Mononuclear cell (primary cell): ENCODE data around the gene ATF4. TPM values are rescaled to one million over a fixed set of nuclear protein-coding genes. Genes with fewer than 3 reads are reported as not detected.

Source experiments
- H3K27me3 ChIP-seq: 2 replicates; pipeline ENCODE4 v1.6.0; 2011; ENCODE audit warnings: low read length, control low read depth; ENCODE audit not compliant: insufficient read depth
- H3K4me1 ChIP-seq: 2 replicates; pipeline ENCODE4 v1.5.1; 2011; ENCODE audit warnings: mild to moderate bottlenecking, low read length, control low read depth; ENCODE audit not compliant: insufficient read depth
- H3K4me3 ChIP-seq: 2 replicates; pipeline ENCODE4 v1.5.1; 2011; ENCODE audit warnings: mild to moderate bottlenecking, low read length, moderate library complexity
- H3K9me3 ChIP-seq: 2 replicates; pipeline ENCODE4 v1.5.1; 2011; ENCODE audit warnings: low read depth, mild to moderate bottlenecking, control low read depth, low read length
- total RNA-seq: library from RNA; depleted of rRNA; stranded (reverse); fragments of >200 nt; gene quantifications from one replicate; pipeline ENCODE4 v1.2.3, GENCODE V29; 2012

The ATF4 gene
- total RNA-seq, 1 donor = 274 TPM

DNA sequence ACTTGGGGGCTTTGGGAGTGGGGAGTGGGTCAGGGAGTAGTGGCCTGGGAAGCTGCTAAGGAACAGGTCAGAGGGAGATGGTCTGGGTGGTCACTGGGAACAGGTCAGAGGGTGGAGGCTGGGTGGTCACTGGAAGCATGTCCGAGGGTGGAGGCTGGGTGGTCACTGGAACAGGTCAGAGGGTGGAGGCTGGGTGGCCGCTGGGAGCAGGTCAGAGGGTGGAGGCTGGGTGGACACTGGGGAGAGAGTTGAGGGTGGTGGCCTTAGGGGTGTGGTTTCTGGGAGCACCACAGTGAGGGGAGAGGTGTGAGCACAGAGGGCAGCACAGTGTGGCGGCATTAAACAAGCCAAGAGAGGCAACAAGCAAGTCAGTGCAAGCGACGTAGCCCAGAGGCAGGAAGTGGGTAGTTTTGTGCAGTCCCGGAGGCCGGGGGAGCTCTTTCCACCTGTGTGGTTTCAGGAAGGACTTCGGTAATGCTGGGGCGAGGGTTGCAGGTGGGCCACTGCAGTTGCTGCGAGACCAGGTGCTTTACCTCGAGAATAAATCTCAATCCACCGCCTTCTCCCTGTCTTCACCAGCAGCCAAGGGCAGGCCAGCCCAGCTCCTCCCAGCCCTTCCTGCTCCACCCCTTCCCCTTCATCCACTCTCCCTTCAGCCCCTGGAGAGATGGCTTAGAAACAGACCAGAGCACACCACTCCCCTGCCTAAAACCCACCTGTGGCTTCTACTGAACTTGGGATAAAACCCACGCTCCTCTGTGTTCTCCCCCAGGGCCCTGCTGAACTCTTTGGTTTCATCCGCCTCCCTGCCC, 47.0 kb downstream of the ATF4 start:
- no peaks in the 10 kb centered on the region for H3K9me3 ChIP-seq
- H3K27me3 ChIP-seq = no peaks in the 10 kb centered on the region
- H3K4me3 ChIP-seq = no peak overlapping the region
- peaks cover 13% of the 10 kb centered on the region for H3K4me1 ChIP-seq

GRCh38 chr22:39568278-39568981, 48.1 kb downstream of the ATF4 start:
- Histone ChIP-seq H3K4me1 (peaks cover 13% of the 10 kb centered on the region), H3K27me3 (no peaks in the 10 kb centered on the region), H3K4me3 (no peak overlapping the region), H3K9me3 (no peaks in the 10 kb centered on the region)

DNA sequence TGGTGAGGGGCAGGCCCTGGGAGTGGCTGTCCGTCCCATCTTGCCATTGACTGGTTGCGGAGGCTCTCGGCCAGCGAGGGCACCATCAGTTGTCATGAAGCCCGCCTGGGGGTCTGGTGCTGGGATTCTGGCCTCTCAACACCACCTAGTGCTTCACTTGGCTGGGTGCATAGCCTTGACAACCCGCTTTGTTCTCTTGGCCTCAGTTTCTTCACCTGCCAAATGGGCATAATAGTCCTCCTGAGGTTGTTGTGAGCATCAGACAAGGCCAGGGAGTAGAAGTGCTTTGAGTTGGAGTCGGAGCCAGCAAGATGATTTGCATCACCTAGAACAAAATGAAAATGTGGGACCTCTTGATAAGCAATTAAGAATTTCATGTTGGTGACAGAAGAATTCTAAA, 48.7 kb downstream of the ATF4 start:
- H3K27me3 ChIP-seq = no peaks in the 10 kb centered on the region
- H3K4me1 ChIP-seq = peaks cover 13% of the 10 kb centered on the region

DNA sequence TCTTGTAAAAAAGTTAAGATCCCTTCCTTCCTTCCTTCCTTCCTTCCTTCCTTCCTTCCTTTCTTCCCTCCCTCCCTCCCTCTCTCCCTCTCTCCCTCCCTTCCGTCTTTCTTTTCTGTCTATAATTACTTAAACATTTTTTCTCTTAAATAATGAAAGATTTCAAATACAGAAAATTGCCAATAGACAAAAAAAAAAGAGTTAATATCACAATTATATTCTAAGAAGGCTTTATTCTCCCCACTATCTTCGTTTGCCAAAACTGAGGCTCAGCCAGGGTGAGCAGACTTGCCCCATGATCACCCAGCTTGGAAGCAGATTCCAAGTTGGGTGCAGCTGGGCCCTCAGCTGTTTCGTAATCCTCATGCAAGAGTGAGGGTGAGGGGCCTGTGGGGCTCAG, 49.9 kb downstream of the ATF4 start:
- H3K4me1 ChIP-seq = peaks cover 13% of the 10 kb centered on the region
- H3K27me3 ChIP-seq = no peaks in the 10 kb centered on the region
- H3K4me3 ChIP-seq = no peak overlapping the region
- H3K9me3 ChIP-seq = no peaks in the 10 kb centered on the region

More for the DNA sequence above, 48.7 kb downstream of the ATF4 start:
- Histone ChIP-seq H3K9me3 (no peaks in the 10 kb centered on the region), H3K4me3 (no peak overlapping the region)

DNA sequence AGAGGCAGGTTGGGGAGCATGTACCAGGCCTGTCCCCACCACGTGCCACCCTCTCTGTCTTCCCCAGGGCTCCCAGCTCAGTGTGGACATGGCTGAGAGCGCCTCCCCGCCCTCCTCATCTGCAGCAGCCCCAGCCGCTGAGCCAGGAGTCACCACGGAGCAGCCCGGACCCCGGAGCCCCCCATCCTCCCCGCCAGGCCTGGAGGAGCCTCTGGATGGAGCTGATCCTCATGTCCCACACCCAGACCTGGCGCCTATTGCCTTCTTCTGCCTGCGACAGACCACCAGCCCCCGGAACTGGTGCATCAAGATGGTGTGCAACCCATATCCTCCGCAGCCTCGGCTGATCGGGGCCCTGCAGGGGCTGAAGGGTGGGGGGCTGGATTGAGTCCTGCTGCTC, 50.3 kb downstream of the ATF4 start, which contains the start of gene CACNA1I:
Gene CACNA1I, plus strand, starts transcription at position 89 of the 400 bp plus-strand sequence. Its CDS starts 0 bp downstream, at position 89.
- Histone ChIP-seq H3K27me3 (no peaks in the 10 kb centered on the region), H3K4me3 (no peak within 1 kb of the TSS), H3K9me3 (no peaks in the 10 kb centered on the region), H3K4me1 (peaks cover 13% of the 10 kb centered on the region)

GRCh38 chr22:39571538-39571937, 51.2 kb downstream of the ATF4 start:
- Histone ChIP-seq H3K4me1 (peaks cover 13% of the 10 kb centered on the region), H3K27me3 (no peaks in the 10 kb centered on the region), H3K9me3 (no peaks in the 10 kb centered on the region), H3K4me3 (no peak overlapping the region)

Other genes starting within 250 kb of the ATF4 start
- gene RPL3, start 200.9 kb upstream of the ATF4 start, total RNA-seq = 4,267 TPM
- 6.5 TPM for gene SYNGR1, start 170.6 kb upstream of the ATF4 start, total RNA-seq
- gene TAB1, start 120.8 kb upstream of the ATF4 start, total RNA-seq = 9.1 TPM
- 0.21 TPM for gene MGAT3, start 63.5 kb upstream of the ATF4 start, total RNA-seq
- gene MIEF1, start 18.3 kb upstream of the ATF4 start, total RNA-seq = 26.4 TPM
- 49.2 TPM for gene RPS19BP1, start 12.2 kb downstream of the ATF4 start, total RNA-seq
- 8.0 TPM for gene CACNA1I, start 50.2 kb downstream of the ATF4 start, total RNA-seq